Glutamatergic neuron (in vitro differentiated cells): ENCODE results near the gene TDG. TPM values are rescaled to one million over a fixed set of nuclear protein-coding genes. Genes with fewer than 3 reads are reported as not detected.

Experiments
- DNase-seq: peaks from one replicate; pipeline ENCODE4 v3.0.0; 2022
- H3K27ac Mint-ChIP-seq: one replicate; pipeline ENCODE4 v1.8.0; 2020; ENCODE audit warnings: mild to moderate bottlenecking, mixed read lengths, inconsistent platforms; ENCODE audit not compliant: unreplicated experiment
- H3K27me3 Mint-ChIP-seq: one replicate; pipeline ENCODE4 v1.8.0; 2020; ENCODE audit warnings: mild to moderate bottlenecking, moderate library complexity, mixed read lengths, inconsistent platforms; ENCODE audit not compliant: unreplicated experiment
- H3K36me3 Mint-ChIP-seq: one replicate; pipeline ENCODE4 v1.8.0; 2020; ENCODE audit warnings: mild to moderate bottlenecking, mixed read lengths, inconsistent platforms; ENCODE audit not compliant: unreplicated experiment
- H3K4me1 Mint-ChIP-seq: one replicate; pipeline ENCODE4 v1.8.0; 2020; ENCODE audit warnings: mild to moderate bottlenecking, low read depth, mixed read lengths, inconsistent platforms; ENCODE audit not compliant: unreplicated experiment
- H3K4me3 Mint-ChIP-seq: one replicate; pipeline ENCODE4 v1.8.0; 2020; ENCODE audit warnings: mild to moderate bottlenecking, mixed read lengths, inconsistent platforms; ENCODE audit not compliant: unreplicated experiment
- H3K9me3 Mint-ChIP-seq: one replicate; pipeline ENCODE4 v1.8.0; 2020; ENCODE audit warnings: mild to moderate bottlenecking, moderate library complexity, mixed read lengths, inconsistent platforms; ENCODE audit not compliant: unreplicated experiment
- total RNA-seq: library from RNA; stranded (reverse); fragmentation: NEBNext Ultra II Directional; extraction: Animal tissue kit (Norgen Biotek cat#: 25700); gene quantifications from one replicate; pipeline ENCODE4 v1.2.1, GENCODE V29; 2021; ENCODE audit not compliant: unreplicated experiment
- TF ChIP-seq, protein P1 (sequence below): fragments of 200-600 bp; sonication (generic); IDR thresholded peaks from one replicate; pipeline ENCODE4 v1.5.0; 2021; ENCODE audit not compliant: partially characterized antibody, unreplicated experiment

Gene TDG
- total RNA-seq, 1 donor from 2014 or later = 56.8 TPM

GRCh38 chr12:103969391-103969790 is 3.7 kb downstream of the TDG start:
- peaks cover 11% of the 10 kb centered on the region for H3K27me3 Mint-ChIP-seq
- no peak for DNase-seq
- TF ChIP-seq, protein P1, sequence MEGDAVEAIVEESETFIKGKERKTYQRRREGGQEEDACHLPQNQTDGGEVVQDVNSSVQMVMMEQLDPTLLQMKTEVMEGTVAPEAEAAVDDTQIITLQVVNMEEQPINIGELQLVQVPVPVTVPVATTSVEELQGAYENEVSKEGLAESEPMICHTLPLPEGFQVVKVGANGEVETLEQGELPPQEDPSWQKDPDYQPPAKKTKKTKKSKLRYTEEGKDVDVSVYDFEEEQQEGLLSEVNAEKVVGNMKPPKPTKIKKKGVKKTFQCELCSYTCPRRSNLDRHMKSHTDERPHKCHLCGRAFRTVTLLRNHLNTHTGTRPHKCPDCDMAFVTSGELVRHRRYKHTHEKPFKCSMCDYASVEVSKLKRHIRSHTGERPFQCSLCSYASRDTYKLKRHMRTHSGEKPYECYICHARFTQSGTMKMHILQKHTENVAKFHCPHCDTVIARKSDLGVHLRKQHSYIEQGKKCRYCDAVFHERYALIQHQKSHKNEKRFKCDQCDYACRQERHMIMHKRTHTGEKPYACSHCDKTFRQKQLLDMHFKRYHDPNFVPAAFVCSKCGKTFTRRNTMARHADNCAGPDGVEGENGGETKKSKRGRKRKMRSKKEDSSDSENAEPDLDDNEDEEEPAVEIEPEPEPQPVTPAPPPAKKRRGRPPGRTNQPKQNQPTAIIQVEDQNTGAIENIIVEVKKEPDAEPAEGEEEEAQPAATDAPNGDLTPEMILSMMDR = no peak
- H3K4me1 Mint-ChIP-seq = peaks cover 7% of the 10 kb centered on the region
- H3K4me3 Mint-ChIP-seq = no peak overlapping the region
- H3K36me3 Mint-ChIP-seq = no peaks in the 10 kb centered on the region
- peaks cover 7% of the 10 kb centered on the region for H3K9me3 Mint-ChIP-seq
- H3K27ac Mint-ChIP-seq = no peak overlapping the region

GRCh38 chr12:103973909-103974308 is 8.2 kb downstream of the TDG start:
- H3K27me3 Mint-ChIP-seq = peaks cover 3% of the 10 kb centered on the region
- DNase-seq = no peak
- H3K4me1 Mint-ChIP-seq = no peaks in the 10 kb centered on the region
- H3K9me3 Mint-ChIP-seq = no peaks in the 10 kb centered on the region
- TF ChIP-seq, protein P1 = no peak
- no peak overlapping the region for H3K27ac Mint-ChIP-seq
- H3K4me3 Mint-ChIP-seq = no peak overlapping the region
- H3K36me3 Mint-ChIP-seq = no peaks in the 10 kb centered on the region

DNA sequence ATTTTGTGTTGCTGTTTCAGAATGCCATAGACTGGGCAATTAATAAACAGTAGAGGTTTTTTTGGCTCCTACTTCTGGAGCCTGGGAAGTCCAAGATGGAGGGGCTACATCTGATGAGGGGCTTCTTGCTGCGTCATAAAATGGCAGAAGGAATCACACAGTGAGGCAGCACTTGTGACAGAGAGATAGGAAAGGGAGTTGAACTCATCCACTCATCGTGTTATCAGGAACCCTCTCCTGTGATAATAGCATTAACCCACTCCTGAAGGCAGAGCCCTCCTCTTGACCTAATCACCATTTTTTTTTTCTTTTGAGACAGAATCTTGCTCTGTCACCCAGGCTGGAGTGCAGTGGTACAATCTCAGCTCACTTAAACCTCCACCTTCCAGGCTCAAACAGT is 9.7 kb downstream of the TDG start:
- no peak overlapping the region for H3K27ac Mint-ChIP-seq
- no peaks in the 10 kb centered on the region for H3K4me1 Mint-ChIP-seq
- no peaks in the 10 kb centered on the region for H3K9me3 Mint-ChIP-seq
- no peak for DNase-seq
- no peaks in the 10 kb centered on the region for H3K36me3 Mint-ChIP-seq
- TF ChIP-seq, protein P1 = no peak
- no peak overlapping the region for H3K4me3 Mint-ChIP-seq
- no peaks in the 10 kb centered on the region for H3K27me3 Mint-ChIP-seq

DNA sequence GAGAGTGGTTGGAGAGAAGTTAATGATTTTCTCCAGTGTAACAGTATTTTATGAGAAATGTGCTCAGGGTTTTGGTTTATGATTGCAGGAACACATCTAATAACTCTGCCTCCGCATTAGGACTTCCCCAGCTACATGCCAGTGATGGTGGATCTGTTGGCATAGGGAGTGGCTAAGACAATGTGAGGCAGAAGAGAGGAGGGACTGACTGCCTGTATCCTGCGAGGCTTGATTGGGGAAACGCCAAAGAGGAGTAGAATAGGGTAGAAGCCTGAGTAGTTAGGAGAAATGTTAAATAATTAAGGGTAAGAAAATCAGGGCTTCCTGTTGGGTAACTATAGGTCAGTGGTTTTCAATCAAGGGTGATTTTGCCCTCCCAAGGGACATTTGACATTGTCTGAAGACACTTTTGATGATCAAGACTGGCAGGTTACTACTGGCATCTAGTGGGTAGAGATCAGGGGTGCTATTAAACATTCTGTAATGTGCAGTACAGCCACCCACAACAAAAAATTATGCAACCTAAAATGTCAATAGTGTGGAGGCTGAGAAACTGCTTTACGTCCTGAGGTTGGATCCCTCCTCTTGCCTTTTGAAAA is 12.8 kb downstream of the TDG start:
- no peaks in the 10 kb centered on the region for H3K27me3 Mint-ChIP-seq
- H3K36me3 Mint-ChIP-seq = no peaks in the 10 kb centered on the region
- H3K4me1 Mint-ChIP-seq = no peaks in the 10 kb centered on the region
- TF ChIP-seq, protein P1 = no peak
- H3K9me3 Mint-ChIP-seq = no peaks in the 10 kb centered on the region
- no peak overlapping the region for H3K27ac Mint-ChIP-seq
- no peak overlapping the region for H3K4me3 Mint-ChIP-seq
- DNase-seq = no peak

DNA sequence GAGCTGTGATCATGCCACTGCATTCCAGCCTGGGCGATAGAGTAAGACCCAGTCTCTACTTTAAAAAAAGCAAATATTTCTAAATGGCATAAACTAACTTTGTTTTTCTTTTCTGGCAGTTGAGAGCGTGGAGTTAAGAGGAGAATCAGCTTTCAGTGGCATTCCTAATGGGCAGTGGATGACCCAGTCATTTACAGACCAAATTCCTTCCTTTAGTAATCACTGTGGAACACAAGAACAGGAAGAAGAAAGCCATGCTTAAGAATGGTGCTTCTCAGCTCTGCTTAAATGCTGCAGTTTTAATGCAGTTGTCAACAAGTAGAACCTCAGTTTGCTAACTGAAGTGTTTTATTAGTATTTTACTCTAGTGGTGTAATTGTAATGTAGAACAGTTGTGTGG is 21.2 kb downstream of the TDG start:
- H3K27me3 Mint-ChIP-seq = no peaks in the 10 kb centered on the region
- H3K27ac Mint-ChIP-seq = no peak overlapping the region
- no peak for DNase-seq
- no peaks in the 10 kb centered on the region for H3K4me1 Mint-ChIP-seq
- no peaks in the 10 kb centered on the region for H3K9me3 Mint-ChIP-seq
- no peak overlapping the region for H3K4me3 Mint-ChIP-seq
- TF ChIP-seq, protein P1 = no peak
- H3K36me3 Mint-ChIP-seq = no peaks in the 10 kb centered on the region
